ENCODE data around the gene ABHD12B. TPM values are rescaled to one million over a fixed set of nuclear protein-coding genes. Genes with fewer than 3 reads are reported as not detected.
A peak's percentile ranks its signal among the peaks of the same experiment; 100 is the strongest.

ABHD12B gene
- total RNA-seq, 1 donor from 2014 or later: 5.1 TPM

DNA sequence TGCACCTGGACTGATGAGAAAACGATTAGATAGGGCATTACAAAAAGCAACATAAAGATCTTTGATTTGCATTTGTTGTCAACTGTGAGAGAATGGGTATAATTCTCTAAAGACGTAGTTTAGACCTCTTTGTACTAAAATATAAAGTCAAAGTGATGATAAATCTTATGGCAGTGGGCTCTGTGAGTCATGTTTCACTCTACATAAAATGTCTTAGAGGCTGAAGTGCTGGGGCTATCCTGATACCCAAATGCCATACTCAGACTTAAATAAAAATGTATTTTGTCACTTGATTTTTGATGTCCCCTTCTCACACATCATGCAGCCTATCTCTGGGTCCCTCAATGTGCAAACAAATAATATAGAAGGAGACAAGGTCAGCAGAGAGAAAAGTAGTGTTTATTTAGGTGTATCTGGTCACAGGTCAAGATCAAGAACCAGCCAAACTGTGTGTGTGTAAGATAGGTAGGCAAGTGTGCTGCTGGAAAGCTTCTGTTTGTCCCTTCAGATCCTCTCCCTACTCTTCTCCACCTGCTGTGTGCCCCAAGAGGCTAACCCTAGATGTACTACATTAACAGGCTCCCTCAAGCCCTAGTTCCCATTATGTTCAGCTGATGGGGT lies 33.9 kb upstream of the ABHD12B start:
- DNase-seq (ENCODE audit: low spot score): no peak

DNA sequence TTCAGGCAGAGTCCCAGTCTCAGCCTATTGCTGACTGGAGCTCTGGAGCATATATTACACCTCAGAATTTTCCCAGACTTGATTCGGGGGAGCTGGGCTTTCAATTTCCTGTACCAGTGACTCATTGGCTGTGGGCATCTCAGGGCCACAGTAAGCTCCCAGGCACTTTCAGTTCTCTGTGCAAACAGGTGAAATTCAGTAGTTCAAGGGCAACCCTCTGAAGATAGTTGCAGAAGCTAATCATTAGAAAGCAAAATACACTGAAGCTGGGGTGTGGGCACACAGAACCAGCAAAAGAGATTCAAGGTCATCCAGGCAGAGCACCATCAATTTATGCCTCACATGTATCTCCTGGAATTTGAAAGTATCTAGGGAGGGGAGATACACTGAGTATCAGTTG lies 32.8 kb upstream of the ABHD12B start:
- no peak for DNase-seq (ENCODE audit: low spot score)

DNA sequence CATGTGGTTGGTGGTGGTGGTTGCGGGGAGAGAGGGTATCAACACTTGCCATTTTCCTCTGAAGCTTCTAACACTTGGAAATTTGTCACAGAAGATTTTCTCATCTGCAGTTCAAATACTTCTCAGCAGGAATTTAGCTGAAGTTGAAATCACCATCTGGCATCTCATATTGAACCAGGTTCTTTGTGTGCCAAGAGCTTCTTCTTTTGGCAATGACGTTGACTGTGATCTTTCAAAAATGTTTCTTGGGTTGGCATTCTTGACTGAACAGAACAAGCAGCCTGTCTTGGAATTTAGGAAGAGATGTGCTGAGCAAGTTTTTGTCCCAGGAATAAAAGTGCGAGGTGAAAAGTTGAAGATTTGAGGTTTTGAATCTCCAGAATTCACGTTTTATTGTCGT lies 32.2 kb upstream of the ABHD12B start:
- no peak for DNase-seq (ENCODE audit: low spot score)

DNA sequence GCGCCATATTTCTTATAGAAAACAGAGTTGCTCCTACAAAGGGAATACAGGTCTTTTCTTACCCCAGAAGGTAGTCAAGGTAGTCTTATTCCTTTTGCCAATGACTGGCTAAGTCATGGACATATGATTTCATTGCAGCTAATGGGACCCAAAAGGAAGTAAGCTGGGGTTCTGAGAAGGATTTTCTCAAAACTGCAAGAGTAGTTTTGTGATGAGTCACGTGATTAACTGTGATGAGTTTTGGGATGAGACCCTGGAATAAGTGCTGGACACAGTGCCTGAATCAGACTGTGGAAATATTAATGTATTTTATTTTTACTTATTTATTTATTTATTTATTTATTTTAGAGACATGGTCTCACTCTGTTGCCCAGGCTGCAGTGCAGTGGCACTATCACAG lies 27.5 kb upstream of the ABHD12B start:
- no peak for DNase-seq (ENCODE audit: low spot score)

DNA sequence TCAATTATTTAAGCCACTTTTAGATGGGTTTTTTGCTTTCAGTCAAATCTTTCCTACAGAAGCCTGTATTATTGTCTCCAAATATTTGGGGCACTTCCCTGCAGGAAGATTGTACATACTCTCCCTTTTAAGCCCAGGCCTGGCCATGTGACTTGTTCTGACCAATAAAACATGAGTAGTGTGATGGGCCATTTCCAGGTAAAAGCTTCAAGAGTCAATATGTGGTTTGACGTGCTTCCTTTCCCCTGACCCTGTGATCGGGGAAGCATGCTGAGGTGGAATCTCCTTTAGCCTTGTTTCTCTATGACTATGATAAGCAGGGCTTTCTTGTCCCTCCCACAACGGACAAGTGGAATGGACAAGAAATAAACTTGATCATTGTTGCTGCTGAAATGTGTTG lies 26.7 kb upstream of the ABHD12B start:
- no peak for DNase-seq (ENCODE audit: low spot score)

DNA sequence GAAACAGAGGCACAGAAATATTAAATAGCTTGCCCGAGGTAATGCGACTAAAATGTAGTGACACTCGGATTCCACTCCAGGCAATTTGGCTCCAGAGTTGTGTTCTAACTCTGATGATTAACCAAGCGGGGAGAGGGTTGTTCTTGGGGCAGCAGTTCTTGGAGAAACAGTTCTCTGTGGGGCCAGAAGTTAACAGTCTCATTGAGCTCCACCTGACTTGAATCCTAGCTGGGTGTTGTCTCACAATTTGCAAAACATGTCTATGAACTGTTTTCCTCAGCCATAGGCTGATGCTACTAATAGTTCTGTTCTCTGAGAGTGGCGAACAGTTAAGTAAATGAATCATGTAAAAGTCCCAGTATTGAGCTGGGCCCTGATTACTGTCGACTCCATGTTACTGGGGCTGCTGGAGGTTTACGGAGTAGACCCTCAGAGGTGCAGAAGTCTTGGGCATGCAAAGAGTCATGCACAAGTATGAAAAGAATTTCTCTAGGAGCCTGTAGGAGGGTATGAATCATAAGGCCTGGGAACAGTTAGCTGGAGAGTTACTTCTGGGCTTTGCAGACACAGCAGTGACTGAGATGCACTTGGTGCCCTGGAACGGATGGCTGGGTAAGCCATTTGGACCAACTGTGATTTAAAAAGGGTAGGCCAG lies 25.5 kb upstream of the ABHD12B start:
- peak; percentile 66 for DNase-seq (ENCODE audit: low spot score)

DNA sequence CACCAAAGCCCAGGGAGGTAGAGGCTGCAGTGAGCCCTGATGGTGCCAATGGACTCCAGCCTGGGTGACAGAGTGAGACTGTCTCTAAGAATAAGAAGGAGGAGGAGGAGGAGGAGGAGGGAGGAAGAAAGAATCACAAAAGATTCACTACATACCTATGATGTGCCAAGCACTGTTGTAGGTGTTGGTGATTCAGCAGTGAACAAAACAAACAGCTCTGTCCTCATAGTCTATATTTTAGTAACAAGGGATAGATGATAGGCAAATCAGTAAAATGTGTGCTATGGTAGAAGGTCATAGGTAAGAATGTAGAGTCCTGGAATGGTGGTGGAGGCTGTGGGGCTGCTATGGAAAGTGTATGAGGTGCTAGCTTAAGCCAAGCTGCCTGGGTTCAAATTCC lies 18.0 kb upstream of the ABHD12B start:
- no peak for DNase-seq (ENCODE audit: low spot score)

DNA sequence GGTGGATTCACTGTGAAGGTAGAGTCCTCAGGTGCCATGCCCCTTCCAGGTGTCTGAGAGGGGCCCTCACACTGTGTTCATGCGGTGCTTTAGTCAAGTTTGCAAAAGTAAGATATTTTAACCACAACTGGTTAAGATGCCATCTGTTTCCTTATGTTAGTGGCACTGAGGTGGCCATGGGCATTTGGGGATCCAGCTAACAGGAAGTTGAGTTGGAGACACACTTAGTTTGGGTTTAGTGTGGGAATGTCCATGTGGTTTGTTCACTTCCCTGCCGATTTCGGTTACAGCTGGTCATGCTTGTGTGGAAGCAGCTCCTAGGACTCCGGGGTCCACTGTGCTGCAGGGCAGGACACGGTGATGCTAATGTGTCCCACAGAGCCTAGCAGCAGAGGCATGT lies 17.3 kb upstream of the ABHD12B start:
- DNase-seq (ENCODE audit: low spot score): no peak

DNA sequence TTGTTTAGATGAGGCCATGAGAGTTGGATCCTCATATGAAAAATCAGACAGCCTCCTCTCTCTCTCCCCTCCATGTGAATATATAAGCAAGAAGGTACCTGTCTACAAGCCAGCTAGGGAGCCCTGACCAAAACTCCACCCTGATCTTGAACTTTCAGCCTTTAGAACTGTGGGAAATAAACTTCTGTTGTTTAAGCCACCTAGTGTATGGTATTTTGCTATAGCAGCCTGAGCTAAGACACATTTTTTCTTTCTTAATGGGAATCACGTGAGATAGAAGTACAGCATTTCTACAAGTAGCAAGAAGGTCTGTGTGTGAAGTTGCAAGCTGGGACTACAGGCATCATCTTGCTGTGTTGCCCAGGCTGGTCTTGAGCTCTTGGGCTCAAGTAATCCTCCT lies 16.3 kb upstream of the ABHD12B start:
- DNase-seq (ENCODE audit: low spot score): no peak

DNA sequence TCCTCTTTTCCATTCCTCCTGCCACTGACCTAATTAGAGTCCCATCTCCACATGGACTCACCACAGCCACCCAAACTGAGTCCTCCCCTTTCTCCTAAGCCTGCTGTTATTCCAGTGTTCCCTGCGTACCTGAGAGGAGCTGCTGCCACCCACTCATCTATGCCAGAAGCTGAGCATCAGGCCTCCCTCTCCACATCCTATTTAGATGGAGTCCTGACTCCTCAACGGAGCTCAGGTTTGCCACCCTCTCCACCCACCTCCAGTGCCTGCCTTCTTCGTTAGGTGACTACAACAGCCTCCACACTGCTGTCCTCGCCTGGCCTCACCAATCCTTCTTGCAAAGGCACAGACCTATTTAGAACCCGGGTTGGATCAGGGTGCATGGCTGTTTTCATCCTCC lies 15.2 kb upstream of the ABHD12B start:
- no peak for DNase-seq (ENCODE audit: low spot score)

DNA sequence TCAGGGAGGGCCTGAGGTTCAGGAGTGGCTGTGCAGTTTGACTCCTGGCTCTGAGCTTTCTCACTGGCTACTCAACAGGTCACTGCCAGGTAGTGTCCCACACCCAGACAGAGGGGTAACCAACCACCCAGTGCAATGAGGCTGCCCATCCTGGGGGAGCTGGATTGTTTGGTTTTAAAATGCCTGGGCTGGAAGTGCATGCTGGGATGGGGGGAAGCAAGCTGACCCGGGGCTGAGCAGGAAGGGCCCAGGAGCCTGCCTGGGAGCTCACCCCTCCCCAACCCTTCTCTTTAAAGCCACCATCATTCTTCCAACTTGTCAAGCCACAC lies 12.6 kb upstream of the ABHD12B start:
- no peak for DNase-seq (ENCODE audit: low spot score)

DNA sequence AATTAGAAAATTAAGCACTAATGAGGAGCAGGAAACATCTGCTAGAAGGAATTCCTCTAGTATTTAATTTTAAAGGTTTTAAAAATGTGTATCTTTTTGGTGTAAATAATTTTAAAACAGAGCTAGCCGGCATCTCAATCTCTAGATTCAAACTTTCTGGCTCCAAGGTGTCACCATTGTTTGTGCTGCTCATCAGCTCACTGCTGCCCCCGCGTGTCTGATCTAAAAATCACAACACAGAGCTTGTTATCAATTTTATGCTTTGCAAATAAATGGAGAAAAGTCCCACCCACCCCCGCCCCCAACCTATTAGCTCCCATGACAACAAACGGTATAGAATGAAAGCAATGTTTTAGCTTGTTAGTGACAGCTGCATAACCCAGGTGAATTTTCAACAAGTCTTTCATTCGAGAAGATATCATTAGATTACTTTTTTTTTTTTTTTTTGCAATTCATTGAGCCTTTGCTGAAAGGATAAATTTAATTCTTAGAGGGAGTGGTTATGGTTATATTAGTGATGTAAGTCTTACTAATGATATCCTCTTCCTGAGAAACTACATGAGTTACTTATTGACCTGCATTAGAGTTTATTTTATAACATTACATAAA lies 11.3 kb upstream of the ABHD12B start:
- peak; percentile 84 for DNase-seq (ENCODE audit: low spot score)

DNA sequence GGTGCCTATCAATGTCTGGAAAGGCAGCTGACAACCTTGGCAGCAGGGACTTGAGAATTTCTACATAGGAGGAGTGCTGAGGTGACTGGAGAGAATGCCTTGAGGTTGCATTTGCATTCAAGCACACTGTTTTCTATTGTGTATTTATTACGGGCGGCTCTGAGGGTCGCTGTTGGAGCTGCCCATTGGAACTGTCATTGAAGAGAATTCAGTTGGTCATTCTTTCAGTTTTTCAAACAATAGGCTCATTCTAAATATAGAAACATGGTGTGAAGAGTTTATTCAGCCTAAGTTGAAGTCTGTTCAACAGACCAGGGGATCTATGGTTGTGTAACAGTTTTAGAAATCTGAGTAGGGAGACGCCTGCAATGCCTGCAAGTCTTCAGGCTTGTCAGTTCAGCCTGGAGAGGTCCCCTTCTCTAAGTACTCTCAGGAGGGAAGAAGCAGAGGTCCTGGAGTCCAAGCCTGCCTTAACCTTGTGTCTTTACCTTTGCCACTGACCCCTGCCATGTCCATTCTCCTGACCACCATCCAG lies 9.8 kb upstream of the ABHD12B start:
- peak; percentile 75 for DNase-seq (ENCODE audit: low spot score)

DNA sequence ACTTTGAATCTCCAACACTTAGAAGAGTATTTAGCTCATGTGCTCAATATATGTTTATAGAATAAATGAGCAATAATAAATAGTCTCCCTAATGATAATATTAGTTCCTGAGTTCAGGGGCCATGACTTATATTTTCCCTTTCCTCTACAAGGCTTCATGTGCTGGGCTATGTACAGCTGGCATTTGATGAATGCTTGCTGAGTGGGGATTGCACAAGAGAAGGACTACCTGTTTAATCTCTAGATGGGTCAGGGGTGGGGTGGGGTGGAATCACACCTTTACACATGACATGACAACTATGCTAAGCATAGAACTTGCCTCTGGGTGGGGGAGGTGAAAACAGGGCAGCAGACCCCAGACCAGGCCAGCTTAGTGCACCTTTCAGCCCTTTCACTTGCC lies 7.6 kb upstream of the ABHD12B start:
- DNase-seq (ENCODE audit: low spot score): no peak

DNA sequence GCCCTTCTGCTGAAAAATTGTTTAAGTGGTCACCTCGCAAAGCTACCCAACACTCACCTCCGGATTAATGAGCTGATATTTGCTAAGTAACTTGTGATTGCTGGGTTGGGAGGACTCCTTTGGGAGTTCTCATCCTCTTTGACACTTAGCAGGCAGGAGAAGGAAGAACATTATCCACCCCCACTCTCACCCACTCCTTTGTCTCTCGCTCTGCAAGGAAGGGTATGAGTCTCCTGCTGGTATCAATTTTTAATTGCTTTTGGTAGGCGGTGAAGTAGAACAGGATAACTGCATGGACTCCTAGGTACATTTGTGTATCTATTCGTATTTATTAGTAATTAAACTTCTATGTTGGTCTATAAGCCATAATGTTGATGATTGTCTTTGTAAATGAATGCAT lies 6.9 kb upstream of the ABHD12B start:
- no peak for DNase-seq (ENCODE audit: low spot score)

DNA sequence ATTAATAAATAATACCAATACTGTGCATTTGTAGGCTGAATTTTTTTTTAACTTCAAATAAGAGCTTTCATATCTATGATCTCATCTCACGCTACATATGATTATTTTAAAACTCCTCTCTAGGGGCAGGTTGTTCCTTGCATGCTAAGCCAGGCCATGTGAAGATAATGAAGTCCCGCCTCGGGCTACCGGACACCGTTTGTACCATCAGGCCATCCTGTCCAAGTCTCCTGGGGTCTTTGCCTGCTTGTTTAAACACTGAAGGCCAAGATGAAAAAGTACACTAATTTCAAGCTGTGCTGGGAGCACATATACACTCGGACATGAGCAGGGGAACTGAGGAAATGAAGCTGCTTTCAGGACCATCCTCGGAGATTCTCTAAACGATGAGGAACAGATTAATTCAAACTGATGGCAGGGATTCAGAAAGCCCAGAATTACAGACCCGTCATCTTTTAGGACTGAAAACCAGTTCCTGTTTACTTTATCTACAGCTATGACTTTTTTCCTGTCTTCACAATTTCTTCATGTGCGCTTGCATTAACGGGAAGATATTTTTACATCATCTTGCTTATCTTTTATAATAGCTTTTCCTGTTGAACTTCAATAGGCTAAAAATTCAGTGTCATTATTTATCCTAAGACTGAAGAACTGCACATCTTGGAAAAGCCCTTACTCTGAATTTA lies 6.3 kb upstream of the ABHD12B start:
- DNase-seq (ENCODE audit: low spot score): peak; percentile 21

DNA sequence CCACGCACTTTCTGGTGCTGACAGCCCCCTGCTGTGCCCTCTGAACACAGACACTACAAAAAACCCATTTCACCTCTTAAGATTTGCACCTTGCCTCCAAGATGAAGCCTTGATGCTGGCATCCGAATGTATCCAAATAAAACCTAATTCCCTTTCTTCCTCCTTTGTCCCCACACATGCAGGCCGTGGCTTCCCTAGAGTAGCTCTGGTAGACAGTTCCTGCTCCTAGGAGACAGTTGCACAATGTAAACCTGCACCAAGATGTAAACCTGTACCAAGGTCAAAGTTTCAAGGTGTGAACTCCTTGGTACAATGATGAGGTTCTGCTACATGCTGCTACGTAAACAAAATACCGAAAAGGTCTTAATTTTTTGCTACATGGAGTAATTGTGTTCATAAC lies 625 bp upstream of the ABHD12B start:
- DNase-seq (ENCODE audit: low spot score): no peak

DNA sequence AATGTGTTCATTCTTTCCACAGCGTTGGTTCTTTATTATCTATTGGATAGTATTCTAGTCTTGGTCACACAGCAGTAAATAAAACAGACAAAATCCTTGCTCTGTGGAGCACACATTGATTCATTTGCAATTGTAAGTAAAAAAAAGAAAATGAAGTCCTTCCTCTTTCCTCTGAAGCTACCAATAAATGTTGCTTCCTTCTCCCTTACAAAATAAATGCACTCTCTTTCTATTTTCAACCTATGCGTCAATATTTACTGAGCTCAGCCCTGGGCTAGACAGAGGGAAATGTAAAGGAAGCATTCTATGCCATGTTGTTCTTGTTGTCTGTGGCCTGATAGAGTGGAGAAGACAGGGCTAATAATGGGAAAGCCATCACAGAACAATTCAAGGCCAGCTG lies 2.9 kb downstream of the ABHD12B start:
- DNase-seq (ENCODE audit: low spot score): no peak

DNA sequence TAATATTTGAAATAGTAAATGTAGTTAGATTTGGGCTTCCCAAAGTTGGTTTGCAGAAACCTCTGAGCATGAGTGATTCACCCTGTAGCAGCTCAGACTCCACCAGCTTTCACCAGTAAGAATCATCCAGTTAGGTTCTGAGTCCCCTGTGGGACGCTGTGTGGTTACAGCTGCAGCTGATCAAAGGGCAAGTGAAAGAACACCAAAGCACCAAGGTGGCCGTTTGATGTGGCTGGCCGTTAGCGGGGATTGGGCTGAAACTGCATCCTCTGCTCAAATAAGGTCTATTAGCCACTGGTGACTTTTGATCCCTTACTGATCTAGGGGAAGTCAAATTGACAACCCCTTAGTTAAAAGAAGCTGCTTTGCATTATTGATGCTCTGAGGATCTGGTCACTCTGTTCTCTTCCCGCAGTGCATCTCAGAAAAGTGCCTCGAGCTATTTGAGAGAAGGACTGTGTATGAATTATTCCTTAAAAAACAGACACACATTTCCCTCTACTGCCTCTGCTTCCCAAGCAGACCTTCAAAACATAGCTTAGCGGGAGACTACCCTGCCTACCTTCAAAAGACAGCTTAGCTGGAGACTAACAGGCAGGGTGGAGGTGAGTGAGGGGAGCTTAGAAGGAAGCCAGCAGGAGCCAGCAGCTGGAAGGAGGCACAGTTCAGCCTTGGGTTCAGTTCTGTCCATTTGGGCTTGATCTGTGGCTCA lies 3.7 kb downstream of the ABHD12B start:
- DNase-seq (ENCODE audit: low spot score): no peak

DNA sequence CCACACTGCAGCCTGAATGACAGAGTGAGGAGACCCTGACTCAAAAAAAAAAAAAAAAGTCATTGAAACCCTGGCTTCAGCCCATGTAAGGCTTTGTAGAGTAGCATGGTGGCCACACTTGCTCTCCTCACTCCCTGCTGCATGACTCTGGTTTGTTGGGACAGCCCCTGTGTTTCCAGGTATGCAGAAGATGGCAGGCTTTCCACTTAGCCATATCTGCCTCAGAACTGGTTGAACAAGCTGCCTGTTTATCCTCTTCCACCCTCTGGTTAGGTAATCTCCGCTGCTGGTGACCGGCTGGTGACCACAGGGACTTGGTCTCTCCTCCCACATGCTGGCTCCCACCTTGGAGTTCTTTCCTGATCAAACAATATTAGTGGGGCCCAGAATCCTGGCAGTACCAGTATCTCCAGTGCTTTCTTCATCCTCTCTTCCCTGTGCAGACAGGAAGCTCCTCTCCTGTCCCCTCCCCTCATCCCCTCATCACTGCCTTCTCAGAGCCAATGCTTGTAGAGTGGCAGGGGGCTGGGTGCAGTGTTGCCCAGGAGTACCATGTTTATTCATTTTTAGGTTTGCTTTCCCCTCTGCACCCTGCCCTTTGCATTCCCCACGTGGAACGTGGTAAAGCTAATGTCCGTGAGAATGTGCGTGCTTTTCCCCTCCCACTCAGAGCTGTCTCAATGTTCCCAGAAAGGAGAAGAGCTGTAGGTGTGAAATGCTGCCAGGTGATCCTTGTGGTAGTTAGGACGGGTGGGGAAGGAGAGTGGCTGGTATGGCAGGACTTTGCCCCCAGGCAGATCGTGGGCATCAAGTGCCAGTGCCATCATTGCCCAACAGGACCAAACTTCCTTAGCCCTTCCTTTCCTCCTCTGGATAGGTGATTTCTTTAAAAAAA lies 11.3 kb downstream of the ABHD12B start:
- no peak for DNase-seq (ENCODE audit: low spot score)

DNA sequence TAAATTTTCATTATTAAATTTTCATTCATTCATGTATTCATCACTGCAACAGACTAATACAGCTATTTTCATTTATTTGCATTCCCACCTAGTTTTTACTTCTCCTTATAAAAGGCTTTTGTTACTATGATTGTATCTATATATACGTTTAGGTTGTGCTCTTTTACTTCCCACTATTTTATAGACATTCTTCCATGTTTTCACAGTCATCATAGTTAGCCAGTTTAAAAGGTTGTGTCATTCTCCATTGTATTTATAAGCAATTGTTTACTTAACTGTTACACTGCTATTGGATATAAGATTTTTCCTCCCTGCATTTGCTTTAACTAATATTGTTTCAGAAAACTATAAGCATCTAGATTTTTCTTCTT lies 12.0 kb downstream of the ABHD12B start:
- no peak for DNase-seq (ENCODE audit: low spot score)
